Cardiac muscle cell (in vitro differentiated cells and primary cell): ENCODE data around the gene CPA1. TPM values are rescaled to one million over a fixed set of nuclear protein-coding genes. Genes with fewer than 3 reads are reported as not detected.

ENCODE experiments used
- DNase-seq, 2 donors: peaks; one replicate each; pipeline versions ENCODE4 v3.0.0 to v3.0.0-alpha.2; 2010 to 2017; ENCODE audit warnings: low read depth in 1 of 2, low spot score in 1 of 2
- H3K27ac ChIP-seq: fragments of 200-600 bp; sonication (generic); 2 replicates; pipeline ENCODE4 v1.5.1; 2016
- H3K27me3 ChIP-seq: fragments of 200-600 bp; sonication (generic); 2 replicates; pipeline ENCODE4 v1.6.0; 2016; ENCODE audit warnings: control low read depth
- H3K36me3 ChIP-seq: fragments of 200-600 bp; sonication (generic); 2 replicates; pipeline ENCODE4 v1.5.1; 2016; ENCODE audit warnings: control low read depth
- H3K4me1 ChIP-seq: fragments of 200-600 bp; sonication (generic); 2 replicates; pipeline ENCODE4 v1.8.1; 2017; ENCODE audit warnings: low read depth, mild to moderate bottlenecking, mixed run types
- H3K4me3 ChIP-seq: fragments of 200-600 bp; sonication (generic); 2 replicates; pipeline ENCODE4 v1.5.1; 2016; ENCODE audit warnings: mild to moderate bottlenecking
- H3K9me3 ChIP-seq: fragments of 200-600 bp; sonication (generic); 2 replicates; pipeline ENCODE4 v1.5.1; 2017; ENCODE audit warnings: low read depth, mild to moderate bottlenecking, control low read depth
- polyA plus RNA-seq: library from polyadenylated mRNA; unstranded; fragments of >200 nt; fragmentation: Nextera tagmentation; extraction: Ambion mirVana; gene quantifications from 2 replicates; pipeline ENCODE4 v1.2.1, GENCODE V29; 2016
- total RNA-seq: library from RNA; depleted of rRNA; stranded (reverse); fragments of >200 nt; gene quantifications from 2 replicates; pipeline ENCODE4 v1.2.3, GENCODE V29; 2016
- TF ChIP-seq, protein P1 (sequence below): IDR thresholded peaks from 2 replicates; pipeline ENCODE4 v1.5.1; 2012; ENCODE audit warnings: low read depth, mild to moderate bottlenecking, low read length

Gene CPA1
- total and polyA plus RNA-seq, 2 experiments from 2014 or later: 3.5 to 4.3 TPM

DNA sequence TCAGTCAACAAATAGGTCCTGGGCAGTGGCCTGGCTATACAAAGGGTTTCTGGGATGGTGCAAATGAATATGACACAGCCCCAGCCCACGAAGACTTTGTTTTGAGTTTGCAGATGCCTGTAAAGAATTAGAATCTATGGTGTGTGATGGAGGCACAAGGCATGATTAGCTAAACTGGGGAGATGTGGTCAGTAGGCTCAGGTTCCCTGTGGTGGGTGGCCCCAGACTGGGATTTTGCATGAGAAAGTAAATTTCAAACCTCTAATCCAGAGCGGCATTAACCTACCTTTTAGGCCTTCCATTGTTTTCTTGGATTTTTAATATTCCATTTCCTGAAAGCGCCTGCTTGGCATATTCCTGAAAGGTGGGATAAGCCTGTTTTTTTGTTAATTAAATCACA, 42.1 kb upstream of the CPA1 start:
- no peaks in the 10 kb centered on the region for H3K4me1 ChIP-seq
- H3K9me3 ChIP-seq: no peaks in the 10 kb centered on the region
- H3K4me3 ChIP-seq: no peak overlapping the region
- no peaks in the 10 kb centered on the region for H3K27me3 ChIP-seq
- no peaks in the 10 kb centered on the region for H3K36me3 ChIP-seq
- TF ChIP-seq, protein P1, sequence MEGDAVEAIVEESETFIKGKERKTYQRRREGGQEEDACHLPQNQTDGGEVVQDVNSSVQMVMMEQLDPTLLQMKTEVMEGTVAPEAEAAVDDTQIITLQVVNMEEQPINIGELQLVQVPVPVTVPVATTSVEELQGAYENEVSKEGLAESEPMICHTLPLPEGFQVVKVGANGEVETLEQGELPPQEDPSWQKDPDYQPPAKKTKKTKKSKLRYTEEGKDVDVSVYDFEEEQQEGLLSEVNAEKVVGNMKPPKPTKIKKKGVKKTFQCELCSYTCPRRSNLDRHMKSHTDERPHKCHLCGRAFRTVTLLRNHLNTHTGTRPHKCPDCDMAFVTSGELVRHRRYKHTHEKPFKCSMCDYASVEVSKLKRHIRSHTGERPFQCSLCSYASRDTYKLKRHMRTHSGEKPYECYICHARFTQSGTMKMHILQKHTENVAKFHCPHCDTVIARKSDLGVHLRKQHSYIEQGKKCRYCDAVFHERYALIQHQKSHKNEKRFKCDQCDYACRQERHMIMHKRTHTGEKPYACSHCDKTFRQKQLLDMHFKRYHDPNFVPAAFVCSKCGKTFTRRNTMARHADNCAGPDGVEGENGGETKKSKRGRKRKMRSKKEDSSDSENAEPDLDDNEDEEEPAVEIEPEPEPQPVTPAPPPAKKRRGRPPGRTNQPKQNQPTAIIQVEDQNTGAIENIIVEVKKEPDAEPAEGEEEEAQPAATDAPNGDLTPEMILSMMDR: no peak
- H3K27ac ChIP-seq: no peak overlapping the region
- DNase-seq: no peak

GRCh38 chr7:130341882-130342281, 38.4 kb upstream of the CPA1 start:
- TF ChIP-seq, protein P1: no peak
- H3K27me3 ChIP-seq: no peaks in the 10 kb centered on the region

DNA sequence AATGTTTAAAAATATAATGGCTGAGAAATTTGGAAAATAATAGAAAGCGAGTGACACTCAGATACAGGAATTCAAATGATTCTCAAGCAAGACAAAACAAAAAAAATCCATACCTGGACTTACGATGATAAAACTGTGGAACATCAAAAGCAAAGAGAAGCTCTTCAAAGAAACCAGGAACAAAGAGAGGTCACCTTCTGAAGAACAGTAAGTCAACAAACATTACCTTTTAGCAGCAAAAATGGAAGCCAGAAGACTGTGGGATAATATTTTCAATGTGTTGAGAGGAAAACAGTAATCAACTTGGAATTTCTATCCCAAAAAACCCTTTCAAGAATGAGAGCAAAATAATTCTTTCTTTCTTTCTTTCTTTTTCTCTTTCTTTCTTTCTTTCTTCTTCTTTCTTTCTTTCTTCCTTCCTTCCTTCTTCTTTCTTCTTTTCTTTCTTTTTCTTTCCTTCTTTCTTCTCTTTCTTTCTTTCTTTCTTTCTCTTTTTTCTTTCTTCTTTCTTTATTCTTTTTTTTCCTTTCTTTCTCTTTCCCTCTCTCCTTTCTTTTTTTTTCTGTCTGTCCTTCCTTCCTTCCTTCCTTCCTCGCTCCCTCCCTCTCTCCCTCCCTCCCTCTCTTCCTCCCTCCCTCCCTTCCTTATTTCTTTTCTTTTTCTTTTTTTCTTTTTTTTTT, 37.5 kb upstream of the CPA1 start:
- no peak for DNase-seq
- H3K36me3 ChIP-seq: no peaks in the 10 kb centered on the region
- TF ChIP-seq, protein P1: no peak

More at GRCh38 chr7:130341882-130342281, 38.4 kb upstream of the CPA1 start:
- Histone ChIP-seq H3K9me3 (no peaks in the 10 kb centered on the region), H3K4me3 (no peak overlapping the region), H3K4me1 (peaks cover 8% of the 10 kb centered on the region), H3K27ac (no peak overlapping the region), H3K36me3 (no peaks in the 10 kb centered on the region)
- DNase-seq: no peak

DNA sequence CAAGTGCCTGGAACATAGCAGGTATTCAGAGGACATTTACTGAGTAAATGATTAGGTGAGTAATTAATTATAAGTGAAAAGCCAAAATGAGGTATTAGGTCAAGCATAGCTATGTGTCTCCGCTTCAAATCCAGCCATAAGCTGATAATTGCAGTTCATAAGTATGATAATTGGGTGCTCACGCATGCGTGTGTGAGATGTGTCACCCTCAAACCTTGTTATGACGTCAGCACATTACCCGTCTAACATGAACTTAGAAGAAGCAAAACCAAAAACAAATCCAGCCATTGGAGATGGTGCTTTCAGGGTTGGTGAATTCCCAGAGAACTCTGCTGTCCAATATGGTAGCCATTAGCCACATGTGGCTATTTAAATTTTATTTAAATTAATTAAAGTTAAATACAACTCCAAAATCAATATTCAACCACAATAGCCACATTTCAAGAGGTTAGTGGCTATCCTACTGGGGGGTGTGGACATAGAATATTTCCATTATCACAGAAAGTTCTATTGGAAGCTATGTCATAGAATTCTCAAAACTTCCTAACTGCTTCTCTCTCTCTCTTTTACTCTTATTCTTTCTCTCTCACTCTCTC, 35.9 kb upstream of the CPA1 start, which contains the start of gene CPA5:
Gene CPA5, plus strand, starts transcription at position 546 of the 596 bp plus-strand sequence. CDS start 1,670 bp downstream, outside the sequence.
- Histone ChIP-seq H3K27ac (no peak within 1 kb of the TSS), H3K4me1 (peaks cover 8% of the 10 kb centered on the region)
- TF ChIP-seq, protein P1: no peak

More for the DNA sequence above, 37.5 kb upstream of the CPA1 start:
- Histone ChIP-seq H3K4me3 (no peak overlapping the region), H3K4me1 (peaks cover 8% of the 10 kb centered on the region), H3K9me3 (no peaks in the 10 kb centered on the region), H3K27me3 (no peaks in the 10 kb centered on the region), H3K27ac (no peak overlapping the region)

DNA sequence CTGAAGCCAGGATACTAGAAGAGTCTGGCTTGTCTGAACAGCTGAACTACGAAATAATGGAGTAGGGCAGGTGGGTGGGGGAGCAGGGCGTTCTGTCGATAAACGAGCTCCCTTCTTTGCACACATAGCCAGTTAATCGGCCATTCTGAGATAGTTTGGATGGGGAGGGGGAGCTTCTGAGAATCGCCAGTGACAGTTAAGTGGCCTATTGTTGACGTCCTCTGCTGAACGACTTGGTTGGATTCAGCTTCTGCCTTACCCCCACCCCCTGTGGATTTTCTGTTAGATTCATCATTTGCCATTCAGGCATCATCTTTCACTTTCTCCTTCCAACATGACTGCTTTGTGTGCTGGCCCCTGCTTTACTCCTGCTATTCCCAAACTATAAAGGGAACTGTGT, 35.2 kb upstream of the CPA1 start:
- Histone ChIP-seq H3K4me1 (peaks cover 8% of the 10 kb centered on the region), H3K4me3 (no peak overlapping the region), H3K27me3 (no peaks in the 10 kb centered on the region), H3K27ac (no peak overlapping the region), H3K9me3 (no peaks in the 10 kb centered on the region), H3K36me3 (no peaks in the 10 kb centered on the region)
- no peak for DNase-seq
- TF ChIP-seq, protein P1: no peak

More for the DNA sequence above, 35.9 kb upstream of the CPA1 start, which contains the start of gene CPA5:
- Histone ChIP-seq H3K4me3 (no peak within 1 kb of the TSS), H3K36me3 (no peaks in the 10 kb centered on the region), H3K27me3 (no peaks in the 10 kb centered on the region), H3K9me3 (no peaks in the 10 kb centered on the region)
- DNase-seq: no peak
